ENCODE results near the gene CDH26. TPM values are rescaled to one million over a fixed set of nuclear protein-coding genes. Genes with fewer than 3 reads are reported as not detected.

The CDH26 gene
- total RNA-seq, 2 donors from 2014 or later, result 0.26 to 0.33 TPM

DNA sequence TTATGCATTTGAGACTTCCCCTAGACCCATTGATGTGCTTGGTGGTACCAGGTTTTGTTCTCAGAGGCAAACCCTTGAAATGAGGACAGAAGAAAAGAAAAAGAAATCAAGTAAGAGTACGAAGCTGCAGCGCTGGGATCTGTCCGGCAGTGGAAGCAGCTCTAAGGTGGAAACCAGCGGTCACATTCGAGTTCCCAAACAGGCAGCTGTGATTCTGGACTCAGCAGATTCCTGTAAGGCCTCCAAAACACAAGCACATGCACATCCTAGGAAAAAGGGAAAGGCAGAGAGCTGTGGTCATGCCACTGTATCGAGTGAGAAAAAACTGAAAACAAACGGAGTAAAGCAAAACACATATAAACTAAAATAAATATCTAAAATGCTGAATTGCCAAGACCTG lies 13.5 kb upstream of the CDH26 start:
- no peak for DNase-seq
- Histone ChIP-seq H3K27ac (no peak overlapping the region), H3K27me3 (no peaks in the 10 kb centered on the region), H3K4me1 (peaks cover 12% of the 10 kb centered on the region), H3K4me3 (no peak overlapping the region), H3K9me3 (no peaks in the 10 kb centered on the region), H3K36me3 (replicated peaks in 1 of 2; ENCODE audit: insufficient read depth in 1 of 2, low read depth in 2 of 2) (peaks cover 2 to 5% of the 10 kb centered on the region in 2 donors)
- TF ChIP-seq, protein P1, sequence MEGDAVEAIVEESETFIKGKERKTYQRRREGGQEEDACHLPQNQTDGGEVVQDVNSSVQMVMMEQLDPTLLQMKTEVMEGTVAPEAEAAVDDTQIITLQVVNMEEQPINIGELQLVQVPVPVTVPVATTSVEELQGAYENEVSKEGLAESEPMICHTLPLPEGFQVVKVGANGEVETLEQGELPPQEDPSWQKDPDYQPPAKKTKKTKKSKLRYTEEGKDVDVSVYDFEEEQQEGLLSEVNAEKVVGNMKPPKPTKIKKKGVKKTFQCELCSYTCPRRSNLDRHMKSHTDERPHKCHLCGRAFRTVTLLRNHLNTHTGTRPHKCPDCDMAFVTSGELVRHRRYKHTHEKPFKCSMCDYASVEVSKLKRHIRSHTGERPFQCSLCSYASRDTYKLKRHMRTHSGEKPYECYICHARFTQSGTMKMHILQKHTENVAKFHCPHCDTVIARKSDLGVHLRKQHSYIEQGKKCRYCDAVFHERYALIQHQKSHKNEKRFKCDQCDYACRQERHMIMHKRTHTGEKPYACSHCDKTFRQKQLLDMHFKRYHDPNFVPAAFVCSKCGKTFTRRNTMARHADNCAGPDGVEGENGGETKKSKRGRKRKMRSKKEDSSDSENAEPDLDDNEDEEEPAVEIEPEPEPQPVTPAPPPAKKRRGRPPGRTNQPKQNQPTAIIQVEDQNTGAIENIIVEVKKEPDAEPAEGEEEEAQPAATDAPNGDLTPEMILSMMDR (IDR thresholded peaks at IDR 0.05), result no peak
- no peak for TF ChIP-seq POLR2A (IDR thresholded peaks at IDR 0.05)
- intact Hi-C loops (cut with DNase I), result no loop called here
- WGBS, 2 donors, result 91 to 95% methylated on average over 7 of the region's 7 CpGs
- no peak for ATAC-seq

GRCh38 chr20:59945175-59945574 lies 13.0 kb upstream of the CDH26 start:
- intact Hi-C loops (cut with DNase I), result no loop called here
- Histone ChIP-seq H3K27me3 (no peaks in the 10 kb centered on the region), H3K4me1 (peaks cover 12% of the 10 kb centered on the region), H3K27ac (no peak overlapping the region), H3K9me3 (no peaks in the 10 kb centered on the region), H3K36me3 (replicated peaks in 1 of 2; ENCODE audit: insufficient read depth in 1 of 2, low read depth in 2 of 2) (peaks cover 2 to 5% of the 10 kb centered on the region in 2 donors), H3K4me3 (no peak overlapping the region)
- DNase-seq (no peak), ATAC-seq (no peak)
- TF ChIP-seq POLR2A (IDR thresholded peaks at IDR 0.05), result no peak
- TF ChIP-seq, protein P1 (IDR thresholded peaks at IDR 0.05), result no peak
- 73 to 76% methylated on average over 3 of the region's 3 CpGs for WGBS, 2 donors

DNA sequence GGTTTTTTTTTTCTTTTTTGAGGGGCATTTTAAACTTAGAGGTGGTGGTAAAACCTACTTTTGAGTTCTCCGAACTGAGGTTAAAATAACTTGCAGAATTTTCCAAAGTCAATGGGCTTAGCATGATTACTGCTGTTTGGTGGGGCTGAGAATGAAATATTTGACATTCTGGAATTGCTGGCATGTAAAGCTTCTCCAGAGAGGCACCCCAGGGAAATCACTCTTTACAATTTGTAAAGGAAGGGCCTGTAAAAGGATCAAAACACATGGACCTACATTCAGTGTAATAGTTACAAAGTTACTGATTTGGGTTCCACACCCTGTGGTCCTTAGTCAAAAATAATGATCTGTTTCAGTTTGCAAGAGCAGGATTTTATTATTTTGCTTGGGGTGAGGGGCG lies 12.5 kb upstream of the CDH26 start:
- Histone ChIP-seq H3K27me3 (no peaks in the 10 kb centered on the region), H3K36me3 (replicated peaks in 1 of 2; ENCODE audit: insufficient read depth in 1 of 2, low read depth in 2 of 2) (peaks cover 2 to 5% of the 10 kb centered on the region in 2 donors), H3K27ac (no peak overlapping the region), H3K4me1 (peaks cover 12% of the 10 kb centered on the region), H3K4me3 (no peak overlapping the region), H3K9me3 (no peaks in the 10 kb centered on the region)
- ATAC-seq (no peak), DNase-seq (no peak)
- WGBS, 2 donors, result 77 to 82% methylated on average over 2 of the region's 2 CpGs
- TF ChIP-seq POLR2A (IDR thresholded peaks at IDR 0.05), result no peak
- TF ChIP-seq, protein P1 (IDR thresholded peaks at IDR 0.05), result no peak
- intact Hi-C loops (cut with DNase I), result no loop called here

DNA sequence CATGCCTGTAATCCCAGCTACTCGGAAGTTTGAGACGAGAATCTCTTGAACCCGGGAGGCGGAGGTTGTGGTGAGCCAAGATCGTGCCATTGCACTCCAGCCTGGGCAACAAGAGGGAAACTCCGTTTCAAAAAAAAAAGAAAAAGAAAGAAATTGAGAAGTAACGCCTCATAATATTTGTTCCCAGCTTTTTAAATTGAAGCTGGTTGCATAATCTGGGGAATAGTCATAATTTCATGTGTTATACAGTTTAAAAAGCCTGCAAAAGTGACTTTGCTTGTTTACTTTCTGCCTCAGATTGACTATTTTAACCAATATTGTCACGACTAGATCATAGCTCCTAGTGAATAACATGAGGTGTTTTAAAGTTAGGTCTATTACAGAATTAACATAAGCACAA lies 10.8 kb upstream of the CDH26 start:
- Histone ChIP-seq H3K9me3 (no peaks in the 10 kb centered on the region), H3K27me3 (no peaks in the 10 kb centered on the region), H3K4me1 (no peaks in the 10 kb centered on the region), H3K4me3 (no peak overlapping the region), H3K27ac (no peak overlapping the region), H3K36me3 (replicated peaks in 1 of 2; ENCODE audit: insufficient read depth in 1 of 2, low read depth in 2 of 2) (peaks cover 2 to 5% of the 10 kb centered on the region in 2 donors)
- no peak for TF ChIP-seq POLR2A (IDR thresholded peaks at IDR 0.05)
- TF ChIP-seq, protein P1 (IDR thresholded peaks at IDR 0.05), result no peak
- intact Hi-C loops (cut with DNase I), result no loop called here
- no peak for ATAC-seq
- no peak for DNase-seq
- 75 to 94% methylated on average over 8 of the region's 8 CpGs for WGBS, 2 donors

DNA sequence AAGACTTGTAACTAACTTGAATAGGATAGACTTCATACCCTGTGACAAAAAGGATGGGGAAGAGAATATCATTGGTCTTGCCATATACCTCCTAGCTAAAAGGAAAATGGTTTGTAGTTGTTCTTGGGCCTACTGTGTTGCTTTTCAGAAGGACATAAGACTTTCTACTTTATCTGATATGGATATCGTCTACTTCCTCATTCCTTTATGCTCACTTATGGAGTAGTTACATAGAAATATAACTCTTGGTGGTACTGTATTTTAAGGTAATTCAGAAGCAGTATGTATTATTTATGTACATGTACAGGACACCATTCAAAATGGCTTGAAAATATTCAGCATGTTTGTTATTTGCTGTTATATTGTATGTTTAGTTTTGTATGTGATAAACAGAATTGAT lies 10.0 kb upstream of the CDH26 start:
- ATAC-seq (no peak), DNase-seq (no peak)
- H3K36me3 ChIP-seq (replicated peaks in 1 of 2; ENCODE audit: insufficient read depth in 1 of 2, low read depth in 2 of 2), result peaks cover 2 to 5% of the 10 kb centered on the region in 2 donors
- WGBS, 2 donors, result 32 to 51% methylated on average over 1 of the region's 1 CpG
- TF ChIP-seq, protein P1 (IDR thresholded peaks at IDR 0.05), result no peak
- TF ChIP-seq POLR2A (IDR thresholded peaks at IDR 0.05), result no peak
- no peak overlapping the region for H3K4me3 ChIP-seq
- no peaks in the 10 kb centered on the region for H3K9me3 ChIP-seq
- H3K27ac ChIP-seq, result no peak overlapping the region
- H3K27me3 ChIP-seq, result no peaks in the 10 kb centered on the region
- intact Hi-C loops (cut with DNase I), result no loop called here
- H3K4me1 ChIP-seq, result no peaks in the 10 kb centered on the region

Measured in body of pancreas (tissue), 4 donors.